HEK293 (cell line): Measurements from ENCODE around the gene RND1.

Experiments used
- CTCF ChIA-PET: fragments of 350-600 bp; formaldehyde crosslinking; extraction: SDS; loops from one replicate; lab custom pipeline; 2021; ENCODE audit warnings: antibody characterized with exemption; lab: Yijun Ruan, JAX
- POLR2A ChIA-PET: fragments of 300-600 bp; formaldehyde crosslinking; extraction: SDS; loops from one replicate; lab custom pipeline; 2020; ENCODE audit warnings: antibody characterized with exemption, inconsistent platforms; lab: Yijun Ruan, JAX
- H3K27ac ChIP-seq: fragments of 200-500 bp; sonication (Bioruptor generic); 2 replicates; pipeline ENCODE4 v1.5.1; 2014; ENCODE audit warnings: low read depth, low read length, control low read depth, inconsistent platforms; ENCODE audit errors: extremely low read depth
- H3K36me3 ChIP-seq, 2 experiments: fragments of 200-500 bp in 1 of 2; sonication (Bioruptor generic) in 1 of 2; 1 replicate in 1 of 2; 2 replicates in 1 of 2; pipeline ENCODE4 v1.5.1; 2014 to 2017; ENCODE audit warnings: inconsistent platforms in 2 of 2, low read length in 2 of 2; ENCODE audit not compliant: control insufficient read depth in 2 of 2, insufficient read depth in 1 of 2
- H3K4me1 ChIP-seq: fragments of 200-500 bp; sonication (Bioruptor generic); 2 replicates; pipeline ENCODE4 v1.5.1; 2014; ENCODE audit warnings: mild to moderate bottlenecking, low read length, inconsistent platforms; ENCODE audit not compliant: control insufficient read depth, insufficient read depth
- H3K4me3 ChIP-seq: 2 replicates; pipeline ENCODE4 v1.5.1; 2011; ENCODE audit warnings: low read depth, mild to moderate bottlenecking, control low read depth, low read length, moderate library complexity
- H3K9me3 ChIP-seq: fragments of 200-500 bp; sonication (Bioruptor generic); 2 replicates; pipeline ENCODE4 v1.5.1; 2014; ENCODE audit warnings: low read depth, low read length, inconsistent platforms; ENCODE audit not compliant: control insufficient read depth, insufficient read depth
- BCL11A ChIP-seq: fragments of 450-650 bp; formaldehyde crosslinking; IDR thresholded peaks from 2 replicates; pipeline ENCODE4 v1.5.1; 2016; ENCODE audit warnings: low read depth, missing biosample characterization, missing genetic modification characterization
- ELK4 ChIP-seq: IDR thresholded peaks from 2 replicates; pipeline ENCODE4 v1.6.1; 2011; ENCODE audit warnings: mild to moderate bottlenecking, low read depth, low read length, borderline replicate concordance
- HOXD13 ChIP-seq: sonication (generic); formaldehyde crosslinking; IDR thresholded peaks from 2 replicates; pipeline ENCODE4 v1.8.0; 2022; ENCODE audit warnings: missing genetic modification reagents, borderline replicate concordance
- KLF10 ChIP-seq: fragments of 450-650 bp; IDR thresholded peaks from 2 replicates; pipeline ENCODE4 v1.5.1; 2018; ENCODE audit warnings: missing biosample characterization, mild to moderate bottlenecking, missing genetic modification characterization
- SP3 ChIP-seq: fragments of 450-650 bp; formaldehyde crosslinking; IDR thresholded peaks from 2 replicates; pipeline ENCODE4 v1.5.1; 2016; ENCODE audit warnings: missing biosample characterization, missing genetic modification characterization
- ZBTB11 ChIP-seq: fragments of 450-650 bp; formaldehyde crosslinking; conservative IDR thresholded peaks from 2 replicates; pipeline ENCODE4 v1.5.1; 2016; ENCODE audit warnings: low read depth, missing biosample characterization, missing genetic modification characterization
- ZNF112 ChIP-seq: fragments of 450-650 bp; formaldehyde crosslinking; IDR thresholded peaks from 2 replicates; pipeline ENCODE4 v1.5.0; 2017; ENCODE audit warnings: missing biosample characterization, missing genetic modification characterization
- ZNF132 ChIP-seq: fragments of 450-650 bp; formaldehyde crosslinking; IDR thresholded peaks from 2 replicates; pipeline ENCODE4 v1.5.1; 2017; ENCODE audit warnings: missing biosample characterization, missing genetic modification characterization, borderline replicate concordance
- ZNF146 ChIP-seq: fragments of 450-650 bp; formaldehyde crosslinking; IDR thresholded peaks from 2 replicates; pipeline ENCODE4 v1.5.1; 2016; ENCODE audit warnings: missing biosample characterization, missing genetic modification characterization
- ZNF311 ChIP-seq: fragments of 450-650 bp; formaldehyde crosslinking; IDR thresholded peaks from 2 replicates; pipeline ENCODE4 v1.5.1; 2017; ENCODE audit warnings: missing biosample characterization, missing genetic modification characterization, borderline replicate concordance
- ZNF341 ChIP-seq: fragments of 450-650 bp; formaldehyde crosslinking; IDR thresholded peaks from 2 replicates; pipeline ENCODE4; 2016; ENCODE audit warnings: low read depth, missing biosample characterization, missing genetic modification characterization
- ZNF530 ChIP-seq: fragments of 450-650 bp; formaldehyde crosslinking; IDR thresholded peaks from 2 replicates; pipeline ENCODE4 v1.5.1; 2016; ENCODE audit warnings: low read depth, missing biosample characterization, missing genetic modification characterization
- ZNF544 ChIP-seq: fragments of 450-650 bp; formaldehyde crosslinking; IDR thresholded peaks from 2 replicates; pipeline ENCODE4 v1.5.0; 2017; ENCODE audit warnings: missing biosample characterization, missing genetic modification characterization
- ZNF610 ChIP-seq: fragments of 450-650 bp; formaldehyde crosslinking; IDR thresholded peaks from 2 replicates; pipeline ENCODE4 v1.5.1; 2016; ENCODE audit warnings: missing biosample characterization, missing genetic modification characterization, borderline replicate concordance
- ZNF654 ChIP-seq: fragments of 450-650 bp; formaldehyde crosslinking; IDR thresholded peaks from 2 replicates; pipeline ENCODE4 v1.5.1; 2016; ENCODE audit warnings: low read depth, missing biosample characterization, missing genetic modification characterization
- ZNF658 ChIP-seq: fragments of 450-650 bp; formaldehyde crosslinking; IDR thresholded peaks from 2 replicates; pipeline ENCODE4; 2016; ENCODE audit warnings: missing biosample characterization, missing genetic modification characterization
- ZNF707 ChIP-seq: fragments of 450-650 bp; formaldehyde crosslinking; IDR thresholded peaks from 2 replicates; pipeline ENCODE4 v1.5.1; 2016; ENCODE audit warnings: missing biosample characterization, missing genetic modification characterization
- TF ChIP-seq, protein P1 (sequence below): fragments of 450-650 bp; formaldehyde crosslinking; IDR thresholded peaks from 2 replicates; pipeline ENCODE4 v1.5.1; 2016; ENCODE audit warnings: missing biosample characterization, missing genetic modification characterization
- TF ChIP-seq, protein P2 (sequence below): fragments of 450-650 bp; formaldehyde crosslinking; IDR thresholded peaks from 2 replicates; pipeline ENCODE4; 2016; ENCODE audit warnings: missing biosample characterization, missing genetic modification characterization

Gene RND1

GRCh38 chr12:48894271-48894670 lies 28.6 kb upstream of the RND1 start:
- H3K4me1 ChIP-seq = no peaks in the 10 kb centered on the region
- ChIA-PET CTCF (interaction anchor here (0.8 to 1.5 kb wide), 5 partner anchors 9 to 94 kb away, joined by 3 to 7 read pairs (median 6); no protein-coding TSS in a partner anchor), POLR2A (no interaction called here)
- no peak overlapping the region for H3K27ac ChIP-seq
- H3K36me3 ChIP-seq = no peaks in the 10 kb centered on the region
- TF ChIP-seq ZNF544 (tag by site-specific recombination) = no peak
- TF ChIP-seq, protein P1, sequence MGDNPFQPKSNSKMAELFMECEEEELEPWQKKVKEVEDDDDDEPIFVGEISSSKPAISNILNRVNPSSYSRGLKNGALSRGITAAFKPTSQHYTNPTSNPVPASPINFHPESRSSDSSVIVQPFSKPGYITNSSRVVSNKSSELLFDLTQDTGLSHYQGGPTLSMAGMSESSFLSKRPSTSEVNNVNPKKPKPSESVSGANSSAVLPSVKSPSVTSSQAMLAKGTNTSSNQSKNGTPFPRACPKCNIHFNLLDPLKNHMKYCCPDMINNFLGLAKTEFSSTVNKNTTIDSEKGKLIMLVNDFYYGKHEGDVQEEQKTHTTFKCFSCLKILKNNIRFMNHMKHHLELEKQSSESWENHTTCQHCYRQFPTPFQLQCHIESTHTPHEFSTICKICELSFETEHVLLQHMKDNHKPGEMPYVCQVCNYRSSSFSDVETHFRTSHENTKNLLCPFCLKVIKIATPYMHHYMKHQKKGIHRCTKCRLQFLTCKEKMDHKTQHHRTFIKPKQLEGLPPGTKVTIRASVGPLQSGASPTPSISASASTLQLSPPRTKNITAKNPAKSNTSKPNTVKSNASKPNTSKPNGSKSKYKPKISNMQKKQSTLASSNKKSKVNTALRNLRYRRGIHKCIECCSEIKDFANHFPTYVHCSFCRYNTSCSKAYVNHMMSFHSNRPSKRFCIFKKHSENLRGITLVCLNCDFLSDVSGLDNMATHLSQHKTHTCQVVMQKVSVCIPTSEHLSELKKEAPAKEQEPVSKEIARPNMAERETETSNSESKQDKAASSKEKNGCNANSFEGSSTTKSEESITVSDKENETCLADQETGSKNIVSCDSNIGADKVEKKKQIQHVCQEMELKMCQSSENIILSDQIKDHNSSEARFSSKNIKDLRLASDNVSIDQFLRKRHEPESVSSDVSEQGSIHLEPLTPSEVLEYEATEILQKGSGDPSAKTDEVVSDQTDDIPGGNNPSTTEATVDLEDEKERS = no peak
- TF ChIP-seq ZNF658 (tag by site-specific recombination) = no peak
- TF ChIP-seq ZNF311 (tag by site-specific recombination) = no peak
- no peak for TF ChIP-seq ELK4
- no peak for TF ChIP-seq BCL11A
- no peak for TF ChIP-seq ZNF341 (tag by site-specific recombination)
- no peak for TF ChIP-seq ZNF112 (tag by site-specific recombination)
- no peak for TF ChIP-seq HOXD13 (CRISPR knock-in tag)
- no peak for TF ChIP-seq ZNF707 (tag by site-specific recombination)
- TF ChIP-seq ZBTB11 (tag by site-specific recombination) = no peak
- no peak for TF ChIP-seq KLF10 (tag by site-specific recombination)
- no peak for TF ChIP-seq ZNF530 (tag by site-specific recombination)
- TF ChIP-seq ZNF132 (tag by site-specific recombination) = no peak
- no peak for TF ChIP-seq ZNF610 (tag by site-specific recombination)
- no peak for TF ChIP-seq ZNF654 (tag by site-specific recombination)
- no peak for TF ChIP-seq SP3
- TF ChIP-seq ZNF146 (tag by site-specific recombination) = no peak
- TF ChIP-seq, protein P2, sequence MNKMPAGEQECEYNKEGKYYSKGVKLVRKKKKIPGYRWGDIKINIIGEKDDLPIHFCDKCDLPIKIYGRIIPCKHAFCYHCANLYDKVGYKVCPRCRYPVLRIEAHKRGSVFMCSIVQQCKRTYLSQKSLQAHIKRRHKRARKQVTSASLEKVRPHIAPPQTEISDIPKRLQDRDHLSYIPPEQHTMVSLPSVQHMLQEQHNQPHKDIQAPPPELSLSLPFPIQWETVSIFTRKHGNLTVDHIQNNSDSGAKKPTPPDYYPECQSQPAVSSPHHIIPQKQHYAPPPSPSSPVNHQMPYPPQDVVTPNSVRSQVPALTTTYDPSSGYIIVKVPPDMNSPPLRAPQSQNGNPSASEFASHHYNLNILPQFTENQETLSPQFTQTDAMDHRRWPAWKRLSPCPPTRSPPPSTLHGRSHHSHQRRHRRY (tag by site-specific recombination) = no peak
- H3K4me3 ChIP-seq = no peak overlapping the region
- no peaks in the 10 kb centered on the region for H3K9me3 ChIP-seq
